Measurements from ENCODE around the gene KAZN.

The KAZN gene

GRCh38 chr1:14726606-14727005 is 128.1 kb downstream of the KAZN start:
- Histone ChIP-seq H3K36me3 (ENCODE audit: insufficient read depth, low read length) (no peaks in the 10 kb centered on the region), H3K27me3 (ENCODE audit: insufficient read depth, low read length, poor library complexity, severe bottlenecking) (no peaks in the 10 kb centered on the region), H3K4me1 (ENCODE audit: insufficient read depth, low read length, poor library complexity, severe bottlenecking) (no peaks in the 10 kb centered on the region), H3K9me3 (ENCODE audit: insufficient read depth, low read depth, low read length) (no peaks in the 10 kb centered on the region), H2AFZ (ENCODE audit: low read length) (no peak overlapping the region), H3K4me3 (ENCODE audit: low read length, poor library complexity, severe bottlenecking) (no peak overlapping the region), H3K4me2 (ENCODE audit: low read depth, low read length, poor library complexity, severe bottlenecking) (no peak overlapping the region), H3K79me2 (ENCODE audit: insufficient read depth, low read length) (no peaks in the 10 kb centered on the region), H3K9ac (ENCODE audit: low read depth, low read length, poor library complexity, severe bottlenecking) (no peak overlapping the region), H4K20me1 (ENCODE audit: insufficient read depth, low read length, poor library complexity, severe bottlenecking) (no peaks in the 10 kb centered on the region), H3K9me2 (replicated peaks; ENCODE audit: low read depth, low read length) (no peaks in the 10 kb centered on the region), H3F3A (ENCODE audit: low read depth) (no peaks in the 10 kb centered on the region)
- no peak for TF ChIP-seq CTCF (conservative IDR thresholded peaks at IDR 0.05; ENCODE audit: low read length)
- no peak for TF ChIP-seq EZH2phosphoT487 (IDR thresholded peaks at IDR 0.05; ENCODE audit: borderline replicate concordance)

GRCh38 chr1:14728516-14728915 is 130.0 kb downstream of the KAZN start:
- H3K9me2 ChIP-seq (replicated peaks; ENCODE audit: low read depth, low read length), result no peaks in the 10 kb centered on the region
- H3K4me3 ChIP-seq (ENCODE audit: low read length, poor library complexity, severe bottlenecking), result no peak overlapping the region
- no peaks in the 10 kb centered on the region for H3K36me3 ChIP-seq (ENCODE audit: insufficient read depth, low read length)
- no peaks in the 10 kb centered on the region for H3F3A ChIP-seq (ENCODE audit: low read depth)
- H3K4me1 ChIP-seq (ENCODE audit: insufficient read depth, low read length, poor library complexity, severe bottlenecking), result no peaks in the 10 kb centered on the region
- no peaks in the 10 kb centered on the region for H3K79me2 ChIP-seq (ENCODE audit: insufficient read depth, low read length)
- H2AFZ ChIP-seq (ENCODE audit: low read length), result no peak overlapping the region
- H4K20me1 ChIP-seq (ENCODE audit: insufficient read depth, low read length, poor library complexity, severe bottlenecking), result no peaks in the 10 kb centered on the region
- TF ChIP-seq CTCF (conservative IDR thresholded peaks at IDR 0.05; ENCODE audit: low read length) (no peak), EZH2phosphoT487 (IDR thresholded peaks at IDR 0.05; ENCODE audit: borderline replicate concordance) (no peak)
- H3K27me3 ChIP-seq (ENCODE audit: insufficient read depth, low read length, poor library complexity, severe bottlenecking), result no peaks in the 10 kb centered on the region
- H3K4me2 ChIP-seq (ENCODE audit: low read depth, low read length, poor library complexity, severe bottlenecking), result no peak overlapping the region
- H3K9ac ChIP-seq (ENCODE audit: low read depth, low read length, poor library complexity, severe bottlenecking), result no peak overlapping the region
- H3K9me3 ChIP-seq (ENCODE audit: insufficient read depth, low read depth, low read length), result no peaks in the 10 kb centered on the region

- Histone ChIP-seq H3K9me2 (replicated peaks; ENCODE audit: low read depth, low read length) (no peaks in the 10 kb centered on the region), H3K4me1 (ENCODE audit: insufficient read depth, low read length, poor library complexity, severe bottlenecking) (no peaks in the 10 kb centered on the region), H3F3A (ENCODE audit: low read depth) (no peaks in the 10 kb centered on the region), H3K79me2 (ENCODE audit: insufficient read depth, low read length) (no peaks in the 10 kb centered on the region), H3K4me2 (ENCODE audit: low read depth, low read length, poor library complexity, severe bottlenecking) (no peak overlapping the region), H3K36me3 (ENCODE audit: insufficient read depth, low read length) (no peaks in the 10 kb centered on the region), H3K4me3 (ENCODE audit: low read length, poor library complexity, severe bottlenecking) (no peak overlapping the region), H3K9me3 (ENCODE audit: insufficient read depth, low read depth, low read length) (no peaks in the 10 kb centered on the region), H3K9ac (ENCODE audit: low read depth, low read length, poor library complexity, severe bottlenecking) (no peak overlapping the region), H4K20me1 (ENCODE audit: insufficient read depth, low read length, poor library complexity, severe bottlenecking) (no peaks in the 10 kb centered on the region), H3K27me3 (ENCODE audit: insufficient read depth, low read length, poor library complexity, severe bottlenecking) (no peaks in the 10 kb centered on the region), H2AFZ (ENCODE audit: low read length) (no peak overlapping the region)
- TF ChIP-seq EZH2phosphoT487 (IDR thresholded peaks at IDR 0.05; ENCODE audit: borderline replicate concordance), result no peak
- TF ChIP-seq CTCF (conservative IDR thresholded peaks at IDR 0.05; ENCODE audit: low read length), result no peak
Measured at GRCh38 chr1:14732728-14733047, 134.2 kb downstream of the KAZN start.
